ENCODE results near the gene RTP5. TPM values are rescaled to one million over a fixed set of nuclear protein-coding genes. Genes with fewer than 3 reads are reported as not detected.
"Not testable (repeated sequence)": the region's sequence is repeated elsewhere in the genome, so short reads cannot be mapped to it uniquely, and the experiment has no call there.

RTP5 gene
- total and polyA plus RNA-seq, 2 of the 8 experiments (the other 6 are each of a cell fraction or from before 2014, with no cell fraction given), result not detected

DNA sequence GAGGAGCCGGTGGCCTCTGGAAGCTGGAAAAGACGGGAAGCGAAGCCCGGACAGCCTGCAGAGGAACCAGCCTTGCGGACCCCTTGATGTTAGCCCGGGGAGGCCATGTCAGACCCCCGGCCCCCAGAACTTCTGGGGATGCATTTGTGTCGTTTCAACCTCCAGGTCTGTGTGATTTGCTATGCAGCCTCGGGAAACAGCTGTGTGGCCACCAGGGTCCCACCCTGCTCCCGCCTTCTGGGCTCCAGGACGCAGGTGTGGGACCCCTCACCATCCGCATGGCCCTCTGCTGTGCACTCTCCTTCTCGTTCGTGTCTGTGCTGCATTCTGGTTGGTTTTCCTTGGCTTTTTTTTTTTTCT, 47.3 kb upstream of the RTP5 start (continued):
- TF ChIP-seq EP300 (IDR thresholded peaks at IDR 0.05; ENCODE audit: borderline replicate concordance in 1 of 2, low read depth in 2 of 2, low read length in 2 of 2), result no peak
- no peak for TF ChIP-seq RXRA (IDR thresholded peaks at IDR 0.05; ENCODE audit: insufficient read depth, low read depth, low read length)
- no peak for TF ChIP-seq CHD2 (IDR thresholded peaks at IDR 0.05; ENCODE audit: low read length)
- TF ChIP-seq SP2 (IDR thresholded peaks at IDR 0.05; ENCODE audit: low read length), result no peak
- TF ChIP-seq EZH2 (IDR thresholded peaks at IDR 0.05; ENCODE audit: low read depth, low read length, severe bottlenecking), result no peak
- TF ChIP-seq CREB1 (IDR thresholded peaks at IDR 0.05), result no peak

DNA sequence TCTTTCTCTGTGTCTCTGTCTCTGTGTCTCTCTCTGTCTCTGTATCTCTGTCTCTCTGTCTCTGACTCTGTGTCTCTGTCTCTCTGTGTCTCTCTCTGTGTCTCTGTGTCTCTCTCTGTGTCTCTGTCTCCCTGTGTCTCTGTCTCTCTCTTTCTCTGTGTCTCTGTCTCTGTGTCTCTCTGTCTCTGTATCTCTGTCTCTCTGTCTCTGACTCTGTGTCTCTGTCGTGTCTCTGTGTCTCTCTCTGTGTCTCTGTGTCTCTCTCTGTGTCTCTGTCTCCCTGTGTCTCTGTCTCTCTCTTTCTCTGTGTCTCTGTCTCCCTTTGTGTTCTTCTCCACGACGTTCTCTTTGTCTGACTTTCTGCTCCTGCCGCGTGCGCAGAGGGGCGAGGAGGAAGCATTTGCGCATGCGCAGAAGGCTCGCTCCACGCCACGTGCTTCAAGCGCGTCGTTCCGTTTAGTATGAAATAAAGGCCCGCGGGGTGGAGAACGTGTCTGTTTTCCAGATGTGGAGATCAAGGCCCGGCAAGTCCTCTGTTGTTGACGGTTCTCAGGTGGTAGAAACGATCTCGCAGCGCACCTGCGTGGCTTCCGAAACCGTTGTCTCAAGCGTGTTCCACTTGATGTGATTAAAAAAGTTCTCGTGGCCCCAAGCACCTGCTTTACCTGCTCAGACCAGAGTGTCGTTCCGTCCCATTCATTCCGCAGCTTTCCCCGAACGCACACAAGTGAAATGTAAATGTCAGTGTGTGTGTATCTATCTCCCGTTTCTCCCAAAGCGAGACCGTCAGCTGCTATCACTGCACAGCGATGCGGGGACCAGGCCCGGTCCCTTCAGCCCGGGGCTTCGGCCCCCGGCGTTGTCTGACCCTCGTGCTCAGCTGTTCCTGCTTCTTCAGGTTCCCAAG, 45.7 kb upstream of the RTP5 start:
- H4K5ac ChIP-seq (ENCODE audit: insufficient read length, low read depth, low read length); H4K20me1 ChIP-seq (replicated peaks in 1 of 2; ENCODE audit: control insufficient read depth in 1 of 2, insufficient read depth in 2 of 2, low read length in 2 of 2); H3K36me3 ChIP-seq (ENCODE audit: control insufficient read depth in 2 of 4, insufficient read depth in 4 of 4, low read length in 3 of 4); H3K27ac ChIP-seq (ENCODE audit: low read depth, low read length); H3K79me1 ChIP-seq (ENCODE audit: low read depth, low read length); H2AFZ ChIP-seq (ENCODE audit: low read length); H2BK20ac ChIP-seq (ENCODE audit: low read length); H3K18ac ChIP-seq (ENCODE audit: extremely low read depth, low read length); H4K91ac ChIP-seq (replicated peaks; ENCODE audit: insufficient read length, low read length); H2AK5ac ChIP-seq (ENCODE audit: low read depth, low read length); H3K9me3 ChIP-seq (ENCODE audit: insufficient read depth in 2 of 2, low read depth in 1 of 2, low read length in 1 of 2); H3K4me2 ChIP-seq (ENCODE audit: insufficient read depth in 1 of 2, low read depth in 2 of 2, low read length in 2 of 2); H4K8ac ChIP-seq (ENCODE audit: extremely low read depth, insufficient read depth, low read length); H3K79me2 ChIP-seq (ENCODE audit: control insufficient read depth in 1 of 2, insufficient read depth in 2 of 2, low read length in 2 of 2); H2BK5ac ChIP-seq (ENCODE audit: low read depth, low read length); H3K9ac ChIP-seq (replicated peaks in 1 of 4; ENCODE audit: extremely low read depth in 1 of 4, low read depth in 3 of 4, low read length in 3 of 4); H2BK15ac ChIP-seq (ENCODE audit: low read length); CTCF ChIA-PET (ENCODE audit: partially characterized antibody); H2BK120ac ChIP-seq (replicated peaks; ENCODE audit: low read depth, low read length); H3K14ac ChIP-seq (ENCODE audit: insufficient read length); FAIRE-seq; H3K4ac ChIP-seq (replicated peaks; ENCODE audit: insufficient read length, low read depth, low read length); H3K23me2 ChIP-seq (ENCODE audit: low read depth, low read length); H3K56ac ChIP-seq (replicated peaks; ENCODE audit: insufficient read length, low read depth, low read length); H3K4me1 ChIP-seq (replicated peaks in 1 of 4; ENCODE audit: control insufficient read depth in 3 of 4, insufficient read depth in 4 of 4, low read length in 3 of 4); H3K23ac ChIP-seq (ENCODE audit: insufficient read length); H3K4me3 ChIP-seq (ENCODE audit: extremely low read depth in 1 of 4, insufficient read depth in 2 of 4, low read depth in 3 of 4, low read length in 4 of 4); H2BK12ac ChIP-seq (ENCODE audit: low read depth, low read length); H3K27me3 ChIP-seq (replicated peaks in 1 of 4; ENCODE audit: control insufficient read depth in 3 of 4, extremely low read depth in 1 of 4, insufficient read depth in 3 of 4, low read length in 3 of 4): not testable (repeated sequence)
- WGBS, 2 experiments (ENCODE audit: extremely low coverage in 1 of 2, insufficient coverage in 1 of 2, insufficient read length in 1 of 2, insufficient replicate concordance in 2 of 2, low coverage in 1 of 2, low lambda C conversion rate in 2 of 2, missing lambda C conversion rate in 1 of 2), result 93% methylated on average over 42 of the region's 45 CpGs; no CpG with 5 or more reads in 1 of the 2 experiments
- peak in 1 of 2 experiments; percentile 45 for DNase-seq (ENCODE audit: low read depth in 1 of 2, low spot score in 2 of 2)
- POLR2A ChIA-PET (ENCODE audit: partially characterized antibody), result interaction anchor here (0.6 kb wide), 1 partner anchor 15 kb away, joined by 4 read pairs; no protein-coding TSS in a partner anchor
